ENCODE results near the gene LCP2.

DNA sequence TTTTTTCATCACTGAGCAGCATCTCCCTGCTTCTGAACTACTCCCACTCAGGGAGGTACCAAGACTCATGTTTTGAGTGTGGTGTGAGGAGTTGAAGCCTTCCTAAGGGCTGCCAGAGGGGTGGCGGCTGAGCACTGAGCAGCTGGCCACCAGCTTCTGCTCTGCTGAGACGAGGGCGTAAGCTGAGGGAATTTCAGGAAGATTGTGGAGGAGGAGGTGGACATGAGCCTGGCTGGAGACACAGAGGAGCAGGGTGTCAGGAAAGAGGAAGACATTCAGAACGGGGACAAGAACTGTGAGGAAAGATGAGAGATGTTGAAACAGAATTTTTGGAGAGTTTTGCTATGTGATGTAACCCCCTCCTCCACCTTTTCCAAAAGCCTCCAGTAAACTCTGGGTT lies 7.8 kb downstream of the LCP2 start:
- TF ChIP-seq, protein P1, sequence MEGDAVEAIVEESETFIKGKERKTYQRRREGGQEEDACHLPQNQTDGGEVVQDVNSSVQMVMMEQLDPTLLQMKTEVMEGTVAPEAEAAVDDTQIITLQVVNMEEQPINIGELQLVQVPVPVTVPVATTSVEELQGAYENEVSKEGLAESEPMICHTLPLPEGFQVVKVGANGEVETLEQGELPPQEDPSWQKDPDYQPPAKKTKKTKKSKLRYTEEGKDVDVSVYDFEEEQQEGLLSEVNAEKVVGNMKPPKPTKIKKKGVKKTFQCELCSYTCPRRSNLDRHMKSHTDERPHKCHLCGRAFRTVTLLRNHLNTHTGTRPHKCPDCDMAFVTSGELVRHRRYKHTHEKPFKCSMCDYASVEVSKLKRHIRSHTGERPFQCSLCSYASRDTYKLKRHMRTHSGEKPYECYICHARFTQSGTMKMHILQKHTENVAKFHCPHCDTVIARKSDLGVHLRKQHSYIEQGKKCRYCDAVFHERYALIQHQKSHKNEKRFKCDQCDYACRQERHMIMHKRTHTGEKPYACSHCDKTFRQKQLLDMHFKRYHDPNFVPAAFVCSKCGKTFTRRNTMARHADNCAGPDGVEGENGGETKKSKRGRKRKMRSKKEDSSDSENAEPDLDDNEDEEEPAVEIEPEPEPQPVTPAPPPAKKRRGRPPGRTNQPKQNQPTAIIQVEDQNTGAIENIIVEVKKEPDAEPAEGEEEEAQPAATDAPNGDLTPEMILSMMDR (conservative IDR thresholded peaks at IDR 0.05 in 1 of 2, IDR thresholded peaks at IDR 0.05 in 1 of 2; ENCODE audit: low read depth in 1 of 2, low read length in 2 of 2), result no peak
- TF ChIP-seq EZH2 (IDR thresholded peaks at IDR 0.05; ENCODE audit: low read length, missing control alignments), result no peak

All from fibroblast of lung (primary cell).